MCF 10A (cell line): ENCODE measurements around the gene ACSL5. TPM values are rescaled to one million over a fixed set of nuclear protein-coding genes. Genes with fewer than 3 reads are reported as not detected.

Experiments
- BruUV-seq: library from RNA; stranded (reverse); fragments of 400-500 nt; replicated peaks from 2 replicates; lab custom pipeline; 2021; lab: Mats Ljungman, UMichigan
- CTCF ChIA-PET: fragments of 300-600 bp; sonication (Branson Sonifier 250); formaldehyde crosslinking; extraction: SDS; loops from one replicate; lab custom pipeline; 2021; ENCODE audit warnings: antibody characterized with exemption, inconsistent platforms; lab: Yijun Ruan, JAX
- POLR2A ChIA-PET: fragments of 300-600, 350-650 bp; sonication (Branson Sonifier 250); formaldehyde crosslinking; extraction: SDS; loops from one replicate; lab custom pipeline; 2020; ENCODE audit warnings: antibody characterized with exemption, inconsistent platforms; lab: Yijun Ruan, JAX
- DNase-seq: peaks from one replicate; pipeline ENCODE4 v3.0.0-alpha.2; 2018; ENCODE audit not compliant: unreplicated experiment
- H3K27ac Mint-ChIP-seq: one replicate; pipeline ENCODE4 v1.8.0; 2022; ENCODE audit warnings: mild to moderate bottlenecking, low read depth, mixed read lengths; ENCODE audit not compliant: unreplicated experiment
- H3K27me3 Mint-ChIP-seq: one replicate; pipeline ENCODE4 v1.8.0; 2022; ENCODE audit warnings: mixed read lengths; ENCODE audit not compliant: insufficient read depth, unreplicated experiment
- H3K36me3 Mint-ChIP-seq: one replicate; pipeline ENCODE4 v1.8.0; 2022; ENCODE audit warnings: mild to moderate bottlenecking, moderate library complexity, mixed read lengths; ENCODE audit not compliant: insufficient read depth, unreplicated experiment
- H3K4me1 Mint-ChIP-seq: one replicate; pipeline ENCODE4 v1.8.0; 2022; ENCODE audit warnings: mixed read lengths; ENCODE audit not compliant: insufficient read depth, unreplicated experiment
- H3K4me3 Mint-ChIP-seq: one replicate; pipeline ENCODE4 v1.8.0; 2022; ENCODE audit warnings: mild to moderate bottlenecking, moderate library complexity, mixed read lengths; ENCODE audit not compliant: unreplicated experiment
- H3K9me3 Mint-ChIP-seq: one replicate; pipeline ENCODE4 v1.8.0; 2022; ENCODE audit warnings: mixed read lengths; ENCODE audit not compliant: unreplicated experiment
- CTCF ChIP-seq: fragments of 200-600 bp; IDR thresholded peaks from one replicate; pipeline ENCODE4 v1.8.0; 2022; ENCODE audit warnings: antibody characterized with exemption, mild to moderate bottlenecking; ENCODE audit not compliant: unreplicated experiment
- intact Hi-C: fragments of 100-400 bp; cut with micrococcal nuclease; formaldehyde crosslinking; loops from 2 replicates; pipeline ENCODE4 v1.14.1; 2022
- total RNA-seq: library from RNA; stranded (reverse); gene quantifications from 2 replicates; pipeline ENCODE4 v1.2.3, GENCODE V29; 2022

Gene ACSL5
- total RNA-seq, 1 experiment from 2014 or later = 0.68 TPM

- ChIA-PET POLR2A (interaction anchor here (0.6 to 1.7 kb wide), 5 partner anchors 18 to 1087 kb away, joined by 3 to 8 read pairs (median 4); partner anchors contain the start of gene GPAM), CTCF (interaction anchor here (0.7 to 2.0 kb wide), 3 partner anchors 15 to 104 kb away, joined by 3 to 7 read pairs (median 6); no protein-coding TSS in a partner anchor)
- no TSS peak for BruUV-seq
- DNase-seq = no peak
- Mint-ChIP-seq H3K4me3 (no peak overlapping the region), H3K27ac (no peak overlapping the region), H3K27me3 (no peaks in the 10 kb centered on the region), H3K4me1 (peaks cover 9% of the 10 kb centered on the region), H3K9me3 (no peaks in the 10 kb centered on the region), H3K36me3 (no peaks in the 10 kb centered on the region)
- no peak for TF ChIP-seq CTCF
- intact Hi-C loops = no loop called here
These were observed 43.2 kb upstream of the ACSL5 start for GRCh38 chr10:112330607-112331160.

DNA sequence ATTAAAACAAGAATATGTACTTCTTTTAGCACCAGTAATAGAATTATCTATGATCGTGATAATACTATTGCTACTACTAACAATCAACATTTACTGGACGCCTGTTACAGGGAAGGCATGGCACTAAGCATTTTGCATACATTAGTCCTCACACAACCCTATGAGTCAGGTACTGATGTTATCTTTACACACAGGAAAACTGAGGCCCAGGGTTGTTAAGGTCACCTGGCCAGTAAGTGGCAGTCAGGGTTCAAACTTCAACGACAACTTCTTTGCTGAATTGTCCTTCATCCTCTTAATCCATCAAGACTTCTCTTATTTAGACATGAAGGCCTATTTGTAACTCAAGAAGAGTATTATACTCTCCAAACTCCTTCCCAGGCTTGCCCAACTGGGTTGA, 41.9 kb upstream of the ACSL5 start:
- no peak for TF ChIP-seq CTCF
- DNase-seq = no peak
- no TSS peak for BruUV-seq
- ChIA-PET CTCF (interaction anchor here (0.6 to 2.0 kb wide), 4 partner anchors 14 to 24 kb away, joined by 3 to 7 read pairs (median 4); no protein-coding TSS in a partner anchor), POLR2A (no interaction called here)
- intact Hi-C loops = no loop called here
- Mint-ChIP-seq H3K9me3 (no peaks in the 10 kb centered on the region), H3K36me3 (peaks cover 2% of the 10 kb centered on the region), H3K4me3 (no peak overlapping the region), H3K27ac (no peak overlapping the region), H3K27me3 (no peaks in the 10 kb centered on the region), H3K4me1 (peaks cover 12% of the 10 kb centered on the region)

DNA sequence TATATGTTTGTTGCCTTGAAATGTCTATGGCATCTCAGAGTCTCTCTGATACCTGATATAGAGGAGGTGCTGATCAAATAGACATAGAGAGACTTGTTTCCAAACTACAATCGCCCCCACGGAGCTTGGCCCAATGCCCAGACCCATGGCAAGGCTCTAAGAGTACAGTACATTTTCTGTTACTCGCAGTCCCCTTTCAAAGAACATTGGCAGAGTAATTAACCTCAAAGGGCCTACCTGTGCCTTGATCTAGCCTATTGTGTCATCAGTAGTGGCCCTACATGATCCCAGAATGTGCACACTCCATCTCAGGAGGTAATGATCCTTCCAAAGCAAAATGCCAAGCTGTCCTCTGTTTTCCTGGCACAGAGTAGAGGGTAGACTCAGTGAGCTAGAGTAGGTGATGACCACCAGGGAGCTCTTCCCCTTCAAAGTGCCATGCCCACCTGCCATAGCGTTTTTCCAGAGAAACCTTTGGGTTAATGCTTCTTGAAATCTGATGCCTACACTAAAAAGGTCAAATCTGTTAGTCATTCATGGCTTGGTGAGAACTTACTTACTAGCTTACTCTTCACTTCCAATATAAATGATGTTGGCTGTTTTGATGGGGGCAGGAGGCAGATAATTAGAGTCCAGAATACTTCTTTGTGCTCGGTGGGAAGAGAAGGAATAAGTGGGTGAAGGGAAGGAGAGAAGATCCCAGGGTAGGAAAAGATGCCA, 41.2 kb upstream of the ACSL5 start:
- DNase-seq = peak; percentile 35
- Mint-ChIP-seq H3K4me1 (peaks cover 12% of the 10 kb centered on the region), H3K9me3 (no peaks in the 10 kb centered on the region), H3K27me3 (no peaks in the 10 kb centered on the region), H3K27ac (no peak overlapping the region), H3K36me3 (peaks cover 6% of the 10 kb centered on the region), H3K4me3 (no peak overlapping the region)
- no TSS peak for BruUV-seq
- intact Hi-C loops = no loop called here
- ChIA-PET CTCF (interaction anchor here (1.0 to 1.8 kb wide), 4 partner anchors 14 to 102 kb away, joined by 3 to 6 read pairs (median 3); no protein-coding TSS in a partner anchor), POLR2A (interaction anchor here (0.6 to 0.9 kb wide), 4 partner anchors 17 to 1362 kb away, joined by 3 to 4 read pairs (median 3); partner anchors contain the start of genes VTI1A and ZDHHC6)
- no peak for TF ChIP-seq CTCF

- H3K27me3 Mint-ChIP-seq = no peaks in the 10 kb centered on the region
- POLR2A ChIA-PET = interaction anchor here (0.6 to 0.9 kb wide), 2 partner anchors 151 to 1362 kb away, joined by 3 read pairs; no protein-coding TSS in a partner anchor
These were observed 40.5 kb upstream of the ACSL5 start for GRCh38 chr10:112333452-112333851.

More at GRCh38 chr10:112333452-112333851, 40.5 kb upstream of the ACSL5 start:
- Mint-ChIP-seq H3K4me1 (peaks cover 12% of the 10 kb centered on the region), H3K36me3 (peaks cover 6% of the 10 kb centered on the region), H3K4me3 (no peak overlapping the region), H3K9me3 (no peaks in the 10 kb centered on the region), H3K27ac (no peak overlapping the region)
- no TSS peak for BruUV-seq
- DNase-seq = no peak
- CTCF ChIA-PET = interaction anchor here (1.3 to 2.3 kb wide), 3 partner anchors 18 to 101 kb away, joined by 3 to 9 read pairs (median 6); no protein-coding TSS in a partner anchor
- TF ChIP-seq CTCF = no peak
- intact Hi-C loops = no loop called here
